Left lobe of liver (tissue), 2 donors: ENCODE results near the gene ARHGEF3. TPM values are rescaled to one million over a fixed set of nuclear protein-coding genes. Genes with fewer than 3 reads are reported as not detected.
A peak's percentile ranks its signal among the peaks of the same experiment; 100 is the strongest.

ENCODE experiments used
- ATAC-seq: fragments of 200-7000 bp; cut with Tn5 transposase; one replicate; pipeline ENCODE4 v1.9.1; 2020; ENCODE audit warnings: mild to moderate bottlenecking, moderate library complexity
- DNase-seq: peaks from one replicate; pipeline ENCODE4 v3.0.0-alpha.2; 2020; ENCODE audit warnings: low spot score
- total RNA-seq: library from RNA; stranded (reverse); gene quantifications from one replicate; pipeline ENCODE4 v1.2.1, GENCODE V29; 2021
- donor health status: DM: no; HTN: no; CAD: no; lungs with moderate emphysema.
- donor health status: DM: no; HTN: yes; CAD: no.

ARHGEF3 gene
- total RNA-seq, 1 donor from 2014 or later: 1.5 TPM

DNA sequence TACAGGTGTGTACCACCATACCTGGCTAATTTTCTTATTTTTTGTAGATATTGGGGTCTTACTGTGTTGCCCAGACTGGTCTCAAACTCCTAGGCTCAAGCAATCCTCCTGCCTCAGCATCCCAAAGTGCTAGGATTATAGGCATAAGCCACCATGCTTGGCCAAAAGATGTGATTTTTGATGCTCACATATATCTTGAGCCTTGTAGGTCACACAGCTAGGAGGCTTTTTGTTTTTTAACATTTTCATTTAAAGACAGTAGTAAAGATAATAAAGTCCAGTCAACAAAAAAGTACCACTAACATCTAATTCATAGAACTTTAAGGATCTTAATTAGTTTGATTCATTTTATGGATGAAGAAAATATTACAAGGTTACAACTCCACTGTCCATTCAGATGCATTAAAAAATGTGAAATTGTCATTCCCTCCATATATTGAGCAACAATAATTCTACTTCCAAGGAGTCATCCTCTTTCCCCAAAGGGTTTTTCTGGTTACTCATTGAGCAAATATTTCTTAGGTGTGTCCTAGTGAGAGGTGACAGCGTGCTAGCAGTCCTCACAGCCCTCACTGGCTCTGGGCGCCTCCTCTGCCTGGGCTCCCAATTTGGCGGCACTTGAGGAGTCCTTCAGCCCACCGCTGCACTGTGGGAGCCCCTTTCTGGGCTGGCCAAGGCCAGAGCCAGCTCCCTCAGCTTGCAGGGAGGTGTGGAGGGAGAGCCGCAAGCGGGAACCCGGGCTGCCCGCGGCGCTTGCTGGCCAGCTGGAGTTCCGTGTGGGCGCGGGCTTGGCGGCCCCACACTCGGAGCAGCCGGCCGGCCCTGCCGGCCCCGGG lies 110.4 kb downstream of the ARHGEF3 start:
- ATAC-seq (no peak), DNase-seq (no peak)

- ATAC-seq: no peak
Measured at GRCh38 chr3:56689303-56689702, 112.4 kb downstream of the ARHGEF3 start.

DNA sequence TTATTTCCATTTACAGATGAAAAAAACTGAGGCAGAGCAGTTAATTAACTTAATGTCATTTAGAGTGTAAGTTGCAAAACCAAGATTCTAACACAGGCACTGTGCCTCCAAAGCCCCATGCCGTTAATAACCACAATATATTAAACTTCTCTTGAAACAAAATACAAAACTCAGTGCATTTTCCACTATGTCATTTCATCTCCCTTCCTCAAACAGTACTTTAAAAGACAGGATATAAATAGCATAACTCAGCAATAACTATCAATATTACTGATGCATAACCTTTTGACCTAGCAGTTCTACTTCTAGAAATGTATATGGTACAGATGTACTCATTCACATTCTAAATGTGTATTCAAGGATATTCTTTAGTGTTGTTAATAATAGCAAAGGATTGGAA lies 113.6 kb downstream of the ARHGEF3 start:
- DNase-seq: no peak

More at GRCh38 chr3:56689303-56689702, 112.4 kb downstream of the ARHGEF3 start:
- no peak for DNase-seq

DNA sequence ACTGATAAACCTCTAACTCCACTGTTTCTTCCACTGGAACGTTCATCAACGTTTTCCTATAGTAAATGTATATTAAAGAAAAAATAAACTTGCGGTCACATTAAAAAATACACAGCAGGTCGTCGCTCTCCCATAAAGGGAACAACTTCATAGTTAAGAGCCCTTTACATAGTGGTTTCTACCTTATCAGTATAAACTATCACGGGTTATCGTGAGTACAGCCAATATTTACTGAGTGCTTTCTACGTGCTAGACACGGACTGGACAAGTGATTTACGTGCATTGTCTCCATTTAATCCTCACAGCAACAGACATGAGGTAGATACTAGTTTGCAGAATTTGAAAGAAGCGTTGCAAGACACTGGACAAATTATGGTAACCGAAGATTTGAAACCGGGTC lies 117.7 kb downstream of the ARHGEF3 start:
- ATAC-seq (no peak), DNase-seq (no peak)

More for the DNA sequence above, 113.6 kb downstream of the ARHGEF3 start:
- no peak for ATAC-seq

DNA sequence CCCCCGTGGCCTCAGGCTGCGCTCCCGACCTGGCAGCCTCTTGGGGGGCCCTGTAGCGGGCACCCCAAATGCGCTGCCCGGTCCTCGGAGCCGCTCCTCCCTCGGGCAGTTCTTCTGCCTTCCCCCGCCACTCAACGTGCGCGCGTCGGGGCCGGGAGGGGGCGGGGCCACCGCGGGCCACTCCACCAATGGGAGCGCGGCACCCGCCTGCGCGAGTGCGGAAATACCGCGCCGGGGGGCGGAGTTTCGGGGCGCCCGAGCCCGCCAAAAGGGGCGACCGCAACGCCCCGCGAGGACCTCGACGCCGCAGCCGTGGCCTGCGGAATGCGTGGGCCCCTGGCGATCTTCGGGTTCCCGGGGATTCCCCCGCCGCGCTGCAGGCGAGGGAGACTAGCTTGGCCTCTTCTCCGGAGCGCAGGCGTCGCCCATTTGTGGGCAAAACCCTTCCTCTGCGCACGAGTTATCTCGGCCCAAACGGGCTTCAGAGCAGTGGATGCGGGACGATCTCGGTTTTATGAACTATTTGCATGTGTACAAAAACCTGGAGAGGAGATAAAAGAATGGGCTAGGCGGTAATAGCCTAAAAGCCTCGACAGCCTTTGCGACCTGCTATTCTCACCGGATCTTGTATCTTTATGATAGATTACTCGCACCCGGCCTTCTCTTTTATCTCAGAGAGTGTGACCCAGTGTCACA lies 118.5 kb downstream of the ARHGEF3 start, which contains the start of gene TASOR:
TSS of gene TASOR (minus strand) at position 144 of the 696 bp plus-strand sequence. CDS start 259 bp downstream, outside the sequence.
- DNase-seq (peak; percentile 81), ATAC-seq (peak; percentile 96)

GRCh38 chr3:56682462-56683121 lies 119.2 kb downstream of the ARHGEF3 start:
- peak; percentile 74 for DNase-seq
- peak; percentile 79 for ATAC-seq

DNA sequence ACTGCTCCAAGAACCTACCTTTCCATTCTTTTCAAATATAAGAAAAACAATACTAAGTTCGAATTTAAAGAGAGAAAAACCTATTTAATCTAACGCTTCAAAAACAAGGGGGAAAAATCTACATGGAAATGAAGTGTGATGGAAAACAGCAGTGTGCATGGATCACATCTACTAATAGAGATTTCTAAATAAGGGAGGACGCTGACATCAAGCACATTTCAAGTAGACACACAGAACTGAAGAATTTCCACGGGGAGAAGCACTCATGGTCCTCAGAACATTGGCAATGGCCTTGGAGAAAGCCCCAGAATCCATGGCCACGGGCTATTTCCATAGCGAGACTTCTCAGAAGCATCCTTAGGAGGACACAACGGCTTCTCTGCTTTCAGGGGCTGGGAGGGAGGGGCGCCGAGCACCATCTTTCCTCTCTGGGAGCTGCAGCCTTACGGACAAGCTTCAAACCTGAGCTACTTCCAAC lies 119.7 kb downstream of the ARHGEF3 start:
- DNase-seq: no peak

DNA sequence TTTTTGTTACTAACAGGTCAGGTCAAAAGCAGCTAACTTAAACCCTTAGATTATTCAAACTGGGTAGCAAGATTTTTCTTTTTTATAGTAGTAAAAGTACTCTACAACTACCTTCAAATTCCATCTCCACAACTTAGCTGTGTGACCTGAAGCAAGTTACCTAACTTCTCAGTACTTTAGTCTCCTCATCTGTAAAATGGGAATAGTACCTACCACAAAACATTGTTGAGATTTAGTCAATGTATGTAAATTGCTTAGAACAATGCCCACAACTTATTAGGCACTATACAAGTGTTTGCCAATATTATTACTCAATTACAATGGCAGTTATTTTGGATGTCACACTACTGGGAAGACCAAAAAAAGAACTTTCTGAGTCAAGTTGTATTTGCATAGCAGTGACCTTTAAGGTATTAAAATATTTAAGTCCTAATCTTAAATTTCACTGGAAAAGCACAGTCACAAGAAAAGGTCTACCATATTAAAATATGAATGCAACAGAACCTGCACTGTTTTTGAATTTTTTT lies 121.6 kb downstream of the ARHGEF3 start:
- ATAC-seq: no peak
- no peak for DNase-seq

More for the DNA sequence above, 119.7 kb downstream of the ARHGEF3 start:
- no peak for ATAC-seq

Other genes with a start within 250 kb of the ARHGEF3 start
- gene CCDC66, start 244.8 kb downstream of the ARHGEF3 start, total RNA-seq: 6.2 TPM
- gene TASOR, start 118.7 kb downstream of the ARHGEF3 start, total RNA-seq: 16.3 TPM